GM21390 (cell line): ENCODE results near the gene CLIC5.

Source experiments
- ATAC-seq: cut with Tn5 transposase; IDR thresholded peaks from one replicate; pipeline ENCODE4 v1.9.1; 2021; ENCODE audit not compliant: unreplicated experiment

Gene CLIC5

DNA sequence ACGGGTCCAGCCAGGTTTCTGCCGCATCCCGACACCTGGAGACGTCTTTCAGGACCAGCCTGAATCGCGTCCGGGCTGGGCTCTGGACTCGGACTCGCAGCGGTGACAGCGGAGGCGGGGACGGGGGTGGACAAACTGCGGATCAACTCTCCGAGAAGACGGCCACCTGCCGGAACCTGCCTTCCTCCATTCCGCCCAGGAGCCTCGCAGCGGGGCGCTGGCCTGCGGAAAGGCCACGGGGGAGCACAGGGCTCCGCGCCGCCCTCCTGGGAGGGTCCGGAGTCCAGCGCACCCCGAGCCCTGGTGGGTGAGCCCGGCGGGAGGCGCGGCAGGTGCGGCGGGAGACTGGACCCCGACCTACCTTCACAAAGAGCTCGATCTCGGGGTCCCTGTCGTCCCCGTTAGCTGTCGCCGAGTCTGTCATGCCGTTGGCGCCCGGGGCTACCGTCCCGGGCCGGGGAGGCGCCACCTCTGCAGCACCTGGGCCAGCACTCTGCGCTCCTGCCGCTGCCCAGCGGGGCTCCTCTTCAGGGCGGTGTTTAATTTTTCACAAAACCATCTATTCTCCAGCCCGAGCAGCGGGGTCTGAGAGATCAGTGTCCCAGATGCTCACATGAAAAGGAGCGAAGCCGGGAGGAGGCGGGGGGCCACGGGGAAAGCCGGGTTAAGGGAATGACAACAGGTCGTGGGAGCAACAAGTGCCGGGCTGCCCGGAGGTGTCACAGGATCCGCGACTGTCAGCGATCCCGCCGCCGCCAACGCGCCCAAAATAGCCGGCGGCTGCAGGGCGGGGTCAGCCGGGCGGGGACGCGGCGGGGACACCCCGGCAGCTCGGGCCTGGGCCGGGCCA, at the start of gene CLIC5:
CLIC5 (minus strand) TSS at position 742 of the 850 bp plus-strand sequence; CDS start at position 424, 318 bp downstream.
- no peak for ATAC-seq

DNA sequence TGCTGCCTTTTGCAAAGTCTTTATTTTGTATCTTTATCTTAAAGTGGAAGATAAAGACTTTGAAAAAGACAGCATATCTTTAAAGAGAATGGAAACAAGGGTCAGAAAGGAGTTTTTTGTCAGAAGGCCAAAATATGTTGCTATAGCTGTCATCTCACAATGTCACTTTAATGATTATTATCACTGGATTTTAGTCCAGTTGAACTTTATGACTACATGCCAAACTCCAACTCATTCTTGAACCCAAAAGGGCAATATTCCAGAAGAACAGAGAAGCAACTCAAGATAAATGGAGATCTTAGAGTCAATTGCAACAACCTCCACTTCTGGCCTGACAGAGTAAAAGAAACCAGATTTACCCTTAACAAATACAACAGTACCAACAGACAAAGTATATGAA, 47.3 kb upstream of the CLIC5 start:
- ATAC-seq = no peak

DNA sequence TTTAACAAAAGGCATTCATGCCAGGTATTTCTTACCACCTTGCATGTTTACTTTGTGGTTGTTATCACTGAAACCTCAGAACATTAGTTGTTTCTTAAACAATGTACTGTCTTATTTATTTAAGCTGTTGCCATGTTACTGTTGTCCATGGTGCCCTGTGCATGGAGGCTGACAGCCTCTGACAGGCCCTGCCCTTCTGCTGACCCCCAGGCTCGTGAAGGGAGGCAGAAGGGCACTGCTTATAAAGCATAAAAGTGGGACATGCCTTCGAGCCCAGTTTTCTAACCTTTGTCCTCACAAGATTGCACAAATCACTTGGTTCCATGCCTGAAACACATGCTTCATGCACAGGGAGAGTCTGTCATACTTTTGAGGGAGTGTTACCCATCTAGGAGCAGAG, 46.7 kb upstream of the CLIC5 start:
- ATAC-seq = no peak

DNA sequence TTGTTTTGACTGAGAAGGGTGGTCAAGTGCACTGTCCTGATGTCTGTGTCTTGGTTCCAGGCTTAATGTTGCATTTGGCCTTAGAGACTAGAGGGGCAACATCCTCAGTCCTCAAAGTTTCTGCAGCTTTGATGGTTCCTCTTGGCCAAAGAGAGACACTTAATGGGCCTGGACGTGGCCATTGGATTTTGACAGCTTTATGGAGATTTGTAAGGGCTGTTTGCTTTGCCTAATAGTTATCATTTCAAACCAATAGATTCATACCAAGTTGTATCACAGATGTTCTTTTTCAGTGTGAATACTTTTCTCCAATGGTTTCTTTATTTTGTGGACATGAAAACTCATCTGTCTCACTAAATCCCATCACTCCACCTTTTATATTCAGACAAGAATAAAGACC, 45.8 kb upstream of the CLIC5 start:
- no peak for ATAC-seq

DNA sequence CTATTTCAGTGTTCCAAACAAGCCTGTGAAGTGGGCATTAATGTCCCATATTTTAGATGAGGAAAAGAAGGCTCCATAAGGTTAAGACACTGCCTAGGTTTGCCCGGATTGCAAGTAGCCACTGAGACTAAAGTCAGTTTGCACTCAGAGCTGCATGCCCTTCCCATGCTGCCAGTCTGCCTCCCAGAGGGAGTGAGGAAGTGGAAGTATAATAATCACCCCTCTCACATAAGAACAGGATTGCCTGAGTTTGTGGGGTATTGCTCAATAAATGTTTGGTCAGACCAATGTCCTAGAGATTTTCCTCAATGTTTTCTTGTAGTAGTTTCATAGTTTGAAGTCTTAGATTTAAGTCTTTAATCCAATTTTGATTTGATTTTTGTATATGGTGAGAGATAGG, 43.9 kb upstream of the CLIC5 start:
- no peak for ATAC-seq

DNA sequence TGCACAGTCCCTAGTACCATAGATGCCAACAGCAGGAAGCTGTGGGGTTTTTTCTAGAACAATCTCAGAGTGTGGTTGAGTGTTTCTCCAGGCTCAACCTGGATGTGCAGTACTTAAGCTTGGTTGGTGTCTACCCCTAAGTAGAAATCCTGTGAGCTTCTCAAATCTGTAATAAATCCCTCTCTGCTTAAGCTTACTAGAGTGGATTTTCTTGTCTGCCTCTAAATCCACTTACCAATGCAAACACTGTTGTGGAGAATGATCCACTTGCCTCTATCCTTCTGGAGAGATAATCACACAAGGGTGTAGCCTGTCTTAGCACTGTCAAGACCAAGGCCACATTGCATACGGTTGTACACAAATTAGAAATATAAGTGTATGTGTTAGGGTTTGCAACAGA, 43.3 kb upstream of the CLIC5 start:
- ATAC-seq = no peak

DNA sequence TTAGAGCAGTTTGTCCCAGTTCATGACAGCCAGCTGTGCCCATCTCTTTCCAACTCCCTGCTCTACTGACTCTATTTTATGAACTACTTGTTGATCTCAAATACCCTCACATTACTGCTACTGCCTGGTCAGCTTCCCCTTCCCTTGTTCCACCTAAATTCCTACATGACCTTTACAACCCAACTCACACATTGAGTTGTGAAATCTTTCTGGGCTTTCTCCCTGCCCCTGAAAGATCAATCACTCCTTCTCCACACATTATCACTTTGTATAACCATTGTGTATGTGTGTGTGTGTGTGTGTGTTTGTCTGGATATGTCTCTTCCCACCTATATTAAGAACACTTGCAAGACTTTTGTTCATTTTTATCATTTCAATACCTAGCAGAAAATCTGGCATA, 42.1 kb upstream of the CLIC5 start:
- ATAC-seq = no peak

DNA sequence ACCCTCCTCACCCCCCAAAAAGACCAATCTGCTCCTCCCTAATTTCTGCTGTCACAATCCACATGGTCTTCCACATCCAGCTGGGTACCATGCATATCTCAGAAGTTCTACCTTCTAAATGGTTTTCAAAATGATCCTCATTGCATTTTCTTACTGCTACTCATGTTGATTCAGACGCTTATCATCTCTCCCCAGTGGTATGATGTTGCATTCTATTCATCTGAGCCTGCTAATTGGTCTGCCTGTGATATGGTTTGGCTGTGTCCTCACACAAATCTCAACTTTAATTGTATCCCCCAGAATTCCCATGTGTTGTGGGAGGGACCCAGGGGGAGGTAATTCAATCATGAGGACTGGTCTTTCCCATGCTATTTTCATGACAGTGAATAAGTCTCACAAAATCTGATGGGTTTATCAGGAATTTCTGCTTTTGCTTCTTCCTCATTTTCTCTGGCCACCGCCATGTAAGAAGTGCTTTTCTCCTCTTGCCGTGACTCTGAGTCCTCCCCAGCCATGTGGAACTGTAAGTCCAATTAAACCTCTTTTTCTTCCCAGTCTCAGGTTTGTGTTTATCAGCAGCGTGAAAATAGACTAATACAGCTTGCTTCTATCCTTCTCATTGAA, 41.4 kb upstream of the CLIC5 start:
- ATAC-seq = no peak

DNA sequence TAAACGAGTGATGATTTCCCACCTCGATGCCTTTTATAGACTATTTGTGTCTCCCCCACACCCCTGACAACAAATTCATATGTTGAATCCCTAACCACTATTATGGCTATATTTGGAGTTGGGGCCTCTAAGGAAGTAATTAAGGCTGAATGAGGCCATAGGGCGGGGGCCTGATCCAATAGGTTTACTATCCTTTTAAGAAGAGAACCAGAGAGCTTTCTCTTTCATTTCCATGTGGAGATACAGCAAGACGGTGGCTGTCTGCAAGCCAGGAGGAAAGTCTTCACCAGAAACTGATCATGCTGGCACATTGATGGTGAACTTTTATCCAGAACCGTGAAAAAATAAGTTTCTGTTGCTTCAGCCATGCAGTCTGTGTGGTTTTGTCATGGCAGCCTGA, 38.9 kb upstream of the CLIC5 start:
- no peak for ATAC-seq

DNA sequence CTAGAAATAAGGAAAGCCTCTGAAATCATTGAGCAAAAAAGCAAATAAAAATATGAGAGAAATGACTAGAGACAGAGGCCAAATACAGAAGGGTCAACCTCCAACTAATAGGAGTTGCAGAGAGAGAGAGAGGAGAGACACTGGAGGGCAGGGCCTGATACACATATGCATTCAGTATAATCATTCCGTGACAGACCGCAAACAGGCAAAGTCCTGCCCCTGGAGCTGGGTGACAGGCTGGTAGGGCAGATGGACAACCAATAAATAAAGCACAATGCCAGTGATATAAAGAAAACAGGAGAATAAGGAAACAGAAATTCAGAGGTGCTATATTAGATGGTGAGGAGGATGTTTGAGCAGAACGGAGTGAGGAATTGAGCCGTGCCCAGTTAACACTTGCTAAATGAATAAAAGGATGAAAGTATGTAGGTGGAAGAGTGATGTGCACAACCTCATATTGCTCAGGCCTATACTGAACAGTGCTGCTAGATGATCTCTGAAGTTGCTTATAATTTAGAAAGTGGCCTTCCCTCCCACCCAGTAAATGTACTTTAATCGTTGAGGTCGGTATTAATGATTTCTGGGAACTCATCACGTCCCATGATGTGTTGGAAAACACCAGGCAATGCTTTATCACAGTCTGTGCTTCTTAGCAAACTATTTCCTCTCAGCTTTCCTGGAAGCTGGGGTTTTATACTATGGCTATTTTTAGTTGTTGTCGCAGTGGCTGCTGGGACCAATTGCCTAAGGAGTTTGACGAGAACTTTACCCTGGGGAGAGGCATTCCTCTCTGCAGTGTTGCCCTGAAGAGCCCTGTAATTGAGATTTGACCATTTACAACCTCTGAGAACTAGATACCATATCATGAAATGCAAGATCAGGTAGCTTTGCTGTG, 37.6 kb upstream of the CLIC5 start:
- no peak for ATAC-seq

DNA sequence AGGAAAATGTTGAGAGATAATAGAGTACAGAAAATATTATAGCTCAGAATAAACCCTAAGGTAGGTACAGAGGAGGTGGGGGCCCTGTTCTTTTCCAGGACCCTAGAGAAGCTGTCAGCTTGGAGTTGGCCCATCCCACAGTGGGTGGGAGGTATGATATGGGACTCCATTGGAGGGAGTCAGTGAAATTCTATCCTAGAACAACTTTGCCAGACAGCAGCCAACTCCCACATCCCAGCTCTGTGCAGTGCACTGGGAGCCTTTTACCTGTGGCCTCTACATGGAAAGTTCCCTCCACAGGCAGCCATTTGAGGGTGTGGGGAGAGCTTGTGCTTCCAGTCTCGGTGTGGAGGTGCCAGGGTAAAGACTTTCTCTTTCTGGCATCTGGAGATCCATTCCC, 36.8 kb upstream of the CLIC5 start:
- ATAC-seq = no peak

DNA sequence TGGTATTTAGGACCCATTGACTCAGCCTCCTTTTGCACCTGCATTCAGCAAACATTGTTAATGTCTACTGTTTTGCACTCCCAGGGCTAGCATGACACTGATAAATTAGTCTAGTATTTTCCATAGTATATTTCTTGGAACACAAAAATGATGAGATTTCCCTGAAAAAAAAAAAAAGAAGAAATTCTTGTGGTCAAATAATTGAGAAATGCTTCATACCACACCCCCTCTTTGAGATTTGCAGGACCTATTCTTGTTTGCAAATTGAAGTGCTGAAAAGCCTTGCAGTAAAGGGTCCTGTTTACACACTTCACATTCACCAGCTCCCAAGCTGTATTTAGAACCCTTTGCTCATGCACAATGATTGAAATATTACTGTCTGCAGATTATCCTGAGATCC, 36.3 kb upstream of the CLIC5 start:
- no peak for ATAC-seq

DNA sequence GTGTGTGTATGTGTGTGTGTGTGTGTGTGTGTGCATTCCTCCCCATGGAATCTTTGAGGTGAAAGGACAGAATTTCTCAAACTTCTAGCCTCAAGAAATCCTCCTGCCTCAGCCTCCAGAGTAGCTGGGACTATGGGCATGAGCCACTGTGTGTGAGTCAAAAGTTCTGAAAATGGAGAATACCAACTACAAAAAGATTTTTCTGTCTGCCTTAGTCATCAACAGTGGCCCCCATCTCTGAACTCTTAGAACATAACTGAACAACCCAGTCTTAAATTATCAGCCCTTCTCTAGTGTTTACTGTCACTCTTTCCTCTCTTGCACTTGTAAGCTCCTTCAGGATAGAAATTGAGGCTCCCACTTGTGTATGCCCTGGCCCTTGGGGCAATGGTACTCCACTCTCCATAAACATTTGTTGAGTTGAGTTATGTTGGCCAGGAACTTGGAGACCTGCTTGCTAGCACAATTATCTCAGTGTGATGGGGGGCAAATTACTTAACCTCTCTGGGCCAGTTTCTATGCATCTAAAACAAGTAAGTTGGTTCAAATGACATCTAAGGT, 35.3 kb upstream of the CLIC5 start:
- ATAC-seq = no peak

DNA sequence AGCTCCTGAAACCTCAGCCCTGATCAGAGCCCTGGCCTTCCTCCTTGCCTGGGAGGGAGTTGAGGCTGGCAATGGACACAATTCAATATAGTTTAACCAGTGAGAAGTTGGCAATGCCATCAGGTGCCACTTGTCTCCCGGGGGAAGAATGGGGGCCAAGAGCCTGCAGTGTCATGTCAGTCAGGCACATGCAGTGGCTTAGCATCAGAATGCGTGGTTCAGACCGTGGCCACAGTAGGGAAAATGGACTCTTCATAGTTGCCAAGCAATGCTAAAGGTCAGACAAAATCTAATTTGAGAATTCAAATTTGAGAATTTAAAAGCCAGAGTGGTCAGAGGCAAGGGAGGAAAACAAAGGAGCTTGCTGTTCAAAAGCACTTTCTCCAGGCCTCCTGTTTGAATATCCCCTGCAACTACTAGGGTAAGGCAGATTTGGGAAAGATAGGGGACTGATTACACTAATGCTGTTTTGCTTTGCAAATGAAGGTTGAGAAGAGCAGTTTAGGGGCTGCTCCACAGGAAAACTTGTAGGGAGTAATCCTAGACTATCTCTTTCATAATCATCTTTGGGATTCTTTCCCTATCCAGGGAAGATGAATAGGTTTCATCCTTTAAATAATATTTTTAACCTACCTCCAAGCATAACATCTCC, 33.1 kb upstream of the CLIC5 start:
- ATAC-seq = no peak

DNA sequence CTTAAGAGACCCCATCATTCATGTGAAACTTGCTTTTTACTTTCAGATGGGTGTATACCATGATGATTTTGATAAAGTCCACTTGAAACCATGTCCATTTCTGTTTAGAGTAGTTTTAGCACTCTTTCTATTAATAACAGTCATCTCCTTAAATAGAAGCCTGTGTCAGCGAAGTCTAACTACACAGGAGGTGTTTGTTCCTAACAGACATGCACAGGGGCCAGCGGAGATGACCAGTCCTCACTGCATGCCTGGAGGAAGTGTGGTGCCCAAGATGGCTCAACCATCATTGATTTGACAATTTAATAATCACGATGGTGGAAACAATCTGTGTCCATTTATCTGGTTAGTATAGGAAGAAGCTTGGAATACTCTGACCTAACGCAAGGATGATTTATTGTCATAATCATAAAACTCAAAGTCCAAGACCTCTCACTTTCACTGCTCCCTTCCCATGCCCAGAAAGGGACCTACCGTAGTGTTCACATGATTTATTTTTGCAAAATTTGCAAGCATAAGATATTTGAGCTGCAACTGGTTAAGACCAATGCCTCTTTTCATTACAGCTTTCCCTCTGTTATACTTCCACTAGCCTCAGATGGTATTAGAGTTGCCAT, 31.0 kb upstream of the CLIC5 start:
- no peak for ATAC-seq

DNA sequence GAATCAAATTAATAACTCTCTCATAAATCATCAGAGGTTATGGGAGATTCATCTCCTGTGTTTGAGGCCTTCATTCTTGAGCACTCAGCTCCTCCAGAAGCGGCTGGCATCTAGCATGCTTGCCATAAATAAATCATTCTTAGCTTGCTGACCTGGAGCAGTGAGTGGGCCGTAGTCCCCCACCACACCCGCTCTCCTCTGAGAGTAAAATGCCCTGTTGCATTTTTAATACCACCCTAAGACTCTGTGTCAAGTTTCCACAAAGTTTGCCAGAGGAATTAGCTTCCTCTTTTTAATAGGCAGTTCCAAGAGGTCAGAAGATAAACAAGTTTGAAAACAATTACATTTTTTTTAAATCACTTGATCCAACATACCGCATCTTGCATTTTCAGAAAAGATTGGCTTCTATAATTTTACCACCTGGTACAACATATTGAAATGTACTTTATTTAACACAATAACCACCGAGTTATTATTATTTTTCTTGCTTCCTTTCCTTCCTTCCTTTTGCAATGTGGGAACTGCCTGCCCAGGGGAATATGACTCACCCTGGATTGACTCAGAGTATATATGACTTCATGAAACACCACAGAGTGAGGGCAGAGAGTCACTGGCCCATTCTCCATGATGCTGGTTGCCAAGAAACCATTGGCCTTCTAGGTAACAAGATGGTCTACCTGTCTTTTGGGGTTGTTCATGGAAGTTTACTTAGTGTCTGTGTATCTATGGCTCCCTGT, 29.4 kb upstream of the CLIC5 start:
- no peak for ATAC-seq

DNA sequence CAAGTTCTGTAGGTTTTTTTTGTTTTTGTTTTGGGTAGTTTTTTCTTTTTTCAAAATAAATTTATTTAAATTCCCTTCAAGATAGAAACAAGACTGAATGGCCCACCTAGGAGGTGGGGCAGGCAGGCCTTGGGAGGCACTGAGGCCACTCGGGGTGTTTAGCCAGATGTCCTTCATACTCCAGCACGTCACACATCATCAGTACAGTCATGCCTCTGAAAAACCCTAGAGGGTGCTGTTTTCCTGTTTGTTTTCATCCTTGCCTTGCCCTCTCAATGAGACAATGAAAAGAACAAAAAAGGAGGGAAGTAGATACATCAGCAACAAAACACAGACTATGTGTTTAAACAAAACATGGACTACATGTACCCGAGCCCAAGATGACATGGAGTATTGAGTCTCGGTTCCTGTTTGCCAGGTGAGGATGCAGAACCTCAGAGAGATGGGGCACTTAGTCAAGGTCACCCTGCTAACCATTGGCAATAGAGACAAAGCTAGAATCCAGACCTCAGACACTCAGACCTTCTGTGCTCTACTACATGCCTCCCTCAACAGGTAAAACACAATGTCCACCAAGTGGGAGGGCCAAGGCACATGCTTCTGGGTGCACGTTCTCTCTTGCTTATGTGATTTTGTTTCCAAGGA, 26.8 kb upstream of the CLIC5 start:
- peak; percentile 84 for ATAC-seq

DNA sequence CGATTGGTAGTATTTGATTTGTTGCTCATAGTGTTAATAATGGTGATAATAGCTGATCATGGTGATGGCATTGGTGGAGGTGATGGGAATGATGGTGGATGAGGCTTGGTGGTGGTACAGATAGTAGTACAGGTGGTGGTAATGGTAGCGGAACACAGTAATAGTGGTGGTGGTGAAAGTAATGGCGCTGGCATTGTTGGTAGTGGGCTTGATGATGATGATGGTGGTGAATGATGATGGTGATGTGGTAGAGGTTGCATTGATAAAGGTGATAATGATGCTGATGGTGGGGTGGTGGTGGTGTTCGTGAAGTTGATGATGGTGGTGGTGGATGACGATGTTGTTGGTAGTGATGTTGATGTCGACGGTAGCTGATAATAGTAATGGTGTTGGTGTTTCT, 24.6 kb upstream of the CLIC5 start:
- ATAC-seq = no peak

DNA sequence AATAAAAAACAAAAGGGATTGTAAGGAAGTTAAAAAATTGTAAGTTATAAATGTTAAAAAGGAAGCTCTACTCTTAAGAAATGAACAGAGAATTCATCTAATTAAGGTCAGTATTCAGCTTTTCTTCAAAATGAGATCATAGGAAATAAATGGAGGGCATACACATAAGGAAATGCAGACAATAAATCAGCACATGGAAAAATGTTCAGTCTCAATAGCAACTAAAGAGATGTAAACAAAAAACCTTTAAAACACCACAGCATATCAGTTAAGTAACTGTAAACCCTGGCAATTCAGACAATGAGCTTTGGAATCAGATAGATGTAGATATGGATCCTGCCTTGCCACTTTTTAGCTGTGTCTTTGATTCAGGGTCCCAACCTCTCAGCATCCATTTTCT, 24.0 kb upstream of the CLIC5 start:
- ATAC-seq = no peak
